IMR-90 (cell line): ENCODE measurements around the gene NISCH. TPM values are rescaled to one million over a fixed set of nuclear protein-coding genes. Genes with fewer than 3 reads are reported as not detected.

Experiments
- ATAC-seq: fragments of 200-7000 bp; cut with Tn5 transposase; 2 replicates; pipeline ENCODE4 v1.9.1; 2020; ENCODE audit warnings: low read depth, mild to moderate bottlenecking, moderate library complexity
- BruUV-seq: library from RNA; stranded (reverse); fragments of 400-500 nt; replicated peaks from 2 replicates; lab custom pipeline; 2021; lab: Mats Ljungman, UMichigan
- CTCF ChIA-PET: fragments of 300-600 bp; formaldehyde crosslinking; extraction: SDS; loops from one replicate; lab custom pipeline; 2021; ENCODE audit warnings: antibody characterized with exemption; lab: Yijun Ruan, JAX
- POLR2A ChIA-PET: fragments of 300-600 bp; sonication (Branson Sonifier 250); formaldehyde crosslinking; loops from one replicate; lab custom pipeline; 2022; ENCODE audit warnings: antibody characterized with exemption; ENCODE audit not compliant: unreplicated experiment; lab: Charles Lee
- DNase-seq: peaks from one replicate; pipeline ENCODE4 v3.0.0; 2013
- H2AFZ ChIP-seq: replicated peaks from 2 replicates; pipeline ENCODE3; 2013; ENCODE audit warnings: low read length, mild to moderate bottlenecking; ENCODE audit not compliant: poor library complexity
- H2AK5ac ChIP-seq: 2 replicates; pipeline ENCODE4 v1.6.1; 2013; ENCODE audit warnings: low read depth, low read length, inconsistent platforms
- H2AK9ac ChIP-seq: replicated peaks from 2 replicates; pipeline ENCODE3; 2013; ENCODE audit warnings: mild to moderate bottlenecking, low read depth, low read length, moderate library complexity; ENCODE audit not compliant: poor library complexity
- H2BK120ac ChIP-seq: 2 replicates; pipeline ENCODE4 v1.6.1; 2013; ENCODE audit warnings: low read depth, low read length, inconsistent platforms
- H2BK15ac ChIP-seq: 3 replicates; pipeline ENCODE4 v1.6.1; 2013; ENCODE audit warnings: low read depth, low read length, inconsistent platforms
- H2BK20ac ChIP-seq: 2 replicates; pipeline ENCODE4 v1.6.1; 2013; ENCODE audit warnings: low read depth, mild to moderate bottlenecking, inconsistent platforms, low read length, moderate library complexity
- H2BK5ac ChIP-seq: 2 replicates; pipeline ENCODE4 v1.6.1; 2013; ENCODE audit warnings: mild to moderate bottlenecking, low read depth, low read length, inconsistent platforms; ENCODE audit not compliant: poor library complexity, severe bottlenecking
- H3K14ac ChIP-seq: replicated peaks from 2 replicates; pipeline ENCODE4 v1.6.1; 2013; ENCODE audit warnings: low read depth, low read length, inconsistent platforms
- H3K18ac ChIP-seq: 2 replicates; pipeline ENCODE4 v1.6.1; 2013; ENCODE audit warnings: low read depth, low read length, control low read depth
- H3K23ac ChIP-seq: 2 replicates; pipeline ENCODE4 v1.6.1; 2013; ENCODE audit warnings: low read depth, low read length, inconsistent platforms
- H3K27ac ChIP-seq: 2 replicates; pipeline ENCODE4 v1.5.1; 2013; ENCODE audit warnings: mild to moderate bottlenecking, control low read depth, low read length; ENCODE audit not compliant: insufficient read depth
- H3K27me3 ChIP-seq: 2 replicates; pipeline ENCODE4 v1.6.1; 2013; ENCODE audit warnings: low read length; ENCODE audit not compliant: control insufficient read depth, insufficient read depth
- H3K36me3 ChIP-seq: 2 replicates; pipeline ENCODE4 v1.6.1; 2013; ENCODE audit warnings: low read length, mixed read lengths; ENCODE audit not compliant: control insufficient read depth, insufficient read depth
- H3K4ac ChIP-seq: 2 replicates; pipeline ENCODE4 v1.6.1; 2013; ENCODE audit warnings: low read depth, low read length, inconsistent platforms
- H3K4me1 ChIP-seq: 2 replicates; pipeline ENCODE4 v1.6.1; 2013; ENCODE audit warnings: low read length, mixed read lengths; ENCODE audit not compliant: control insufficient read depth, insufficient read depth
- H3K4me2 ChIP-seq: 2 replicates; pipeline ENCODE4 v1.6.1; 2013; ENCODE audit warnings: low read depth, mild to moderate bottlenecking, control low read depth, low read length, moderate library complexity
- H3K4me3 ChIP-seq: 2 replicates; pipeline ENCODE4 v1.5.1; 2013; ENCODE audit warnings: low read depth, mild to moderate bottlenecking, control low read depth, low read length, moderate library complexity; ENCODE audit not compliant: insufficient read depth
- H3K56ac ChIP-seq: 2 replicates; pipeline ENCODE4 v1.6.1; 2013; ENCODE audit warnings: low read length, inconsistent platforms; ENCODE audit not compliant: insufficient read depth; ENCODE audit errors: extremely low read depth
- H3K79me1 ChIP-seq, 2 experiments: 2 replicates each; pipeline ENCODE4 v1.6.1; 2013; ENCODE audit warnings: low read length in 2 of 2, inconsistent platforms in 1 of 2, low read depth in 1 of 2
- H3K9ac ChIP-seq: 2 replicates; pipeline ENCODE4 v1.6.1; 2013; ENCODE audit warnings: low read depth, low read length, control low read depth
- H3K9me1 ChIP-seq: 2 replicates; pipeline ENCODE4 v1.6.1; 2013; ENCODE audit warnings: low read length, inconsistent platforms; ENCODE audit not compliant: insufficient read depth
- H3K9me3 ChIP-seq: 2 replicates; pipeline ENCODE4 v1.6.1; 2013; ENCODE audit warnings: low read length; ENCODE audit not compliant: control insufficient read depth, insufficient read depth
- H4K20me1 ChIP-seq: 2 replicates; pipeline ENCODE4 v1.6.1; 2013; ENCODE audit warnings: low read length, inconsistent platforms; ENCODE audit not compliant: insufficient read depth
- H4K5ac ChIP-seq: 2 replicates; pipeline ENCODE4 v1.6.1; 2013; ENCODE audit warnings: mild to moderate bottlenecking, low read depth, low read length, control low read depth
- H4K8ac ChIP-seq, 2 experiments: 2 replicates each; pipeline ENCODE4 v1.6.1; 2013; ENCODE audit warnings: low read depth in 2 of 2, low read length in 2 of 2, control low read depth in 1 of 2, inconsistent platforms in 1 of 2
- H4K91ac ChIP-seq: 2 replicates; pipeline ENCODE4 v1.6.1; 2013; ENCODE audit warnings: low read depth, low read length, inconsistent platforms; ENCODE audit not compliant: insufficient read depth
- MAFK ChIP-seq: IDR thresholded peaks from 2 replicates; pipeline ENCODE4 v1.6.1; 2012; ENCODE audit warnings: low read depth, low read length, improper control_type of control experiment
- NFE2L2 ChIP-seq: fragments of 150-350 bp; IDR thresholded peaks from 2 replicates; pipeline ENCODE4 v1.6.1; 2016; ENCODE audit warnings: low read depth, mild to moderate bottlenecking, low read length
- RFX5 ChIP-seq: IDR thresholded peaks from 2 replicates; pipeline ENCODE4 v1.8.0; 2012; ENCODE audit warnings: low read depth, mild to moderate bottlenecking, low read length, moderate library complexity
- WGBS, 2 experiments: methylation state at CpG; one replicate each; pipeline versions ENCODE4 v1.1.5 to v1.1.7; 2013; ENCODE audit warnings: missing lambda C conversion rate in 2 of 2; ENCODE audit not compliant: insufficient read length in 1 of 2; ENCODE audit errors: extremely low coverage in 2 of 2; 5-methylcytosine and 5-hydroxymethylcytosine counted together
- dilution Hi-C: fragments of 300-500 bp; cut with HindIII; formaldehyde crosslinking; loops from one replicate; pipeline ENCODE4 v1.14.3; 2018; ENCODE audit warnings: low sequenced_read_pairs; ENCODE audit not compliant: unreplicated experiment
- in situ Hi-C: fragments of 300-500 bp; cut with MboI; formaldehyde crosslinking; loops from 3 replicates; pipeline ENCODE4 v1.14.3; 2019; ENCODE audit warnings: low sequenced_read_pairs, inconsistent platforms, mixed read lengths
- intact Hi-C: fragments of 100-400 bp; cut with micrococcal nuclease; formaldehyde crosslinking; loops from 2 replicates; pipeline ENCODE4 v1.10.0; 2022
- polyA plus RNA-seq, 3 experiments: library from polyadenylated mRNA; depleted of rRNA; stranded (reverse); fragments of >200 nt; gene quantifications; 2 replicates each; pipeline ENCODE4 v1.2.3, GENCODE V29; 2012; ENCODE audit warnings: low replicate concordance in 1 of 3
- total RNA-seq: library from RNA; depleted of rRNA; stranded (reverse); fragments of >200 nt; gene quantifications from 2 replicates; pipeline ENCODE4 v1.2.3, GENCODE V29; 2012
- TF ChIP-seq, protein P1 (sequence below): conservative IDR thresholded peaks from 2 replicates; pipeline ENCODE4 v1.5.1; 2012; ENCODE audit warnings: mild to moderate bottlenecking, low read depth, low read length, improper control_type of control experiment
- TF ChIP-seq, protein P2 (sequence below): fragments of 150-350 bp; IDR thresholded peaks from 2 replicates; pipeline ENCODE4 v1.6.1; 2017; ENCODE audit warnings: mild to moderate bottlenecking, antibody characterized with exemption, low read length, low read depth

Gene NISCH
- total and polyA plus RNA-seq, 2 of the 4 experiments (the other 2 are of a cell fraction), result 36.9 to 86.0 TPM

DNA sequence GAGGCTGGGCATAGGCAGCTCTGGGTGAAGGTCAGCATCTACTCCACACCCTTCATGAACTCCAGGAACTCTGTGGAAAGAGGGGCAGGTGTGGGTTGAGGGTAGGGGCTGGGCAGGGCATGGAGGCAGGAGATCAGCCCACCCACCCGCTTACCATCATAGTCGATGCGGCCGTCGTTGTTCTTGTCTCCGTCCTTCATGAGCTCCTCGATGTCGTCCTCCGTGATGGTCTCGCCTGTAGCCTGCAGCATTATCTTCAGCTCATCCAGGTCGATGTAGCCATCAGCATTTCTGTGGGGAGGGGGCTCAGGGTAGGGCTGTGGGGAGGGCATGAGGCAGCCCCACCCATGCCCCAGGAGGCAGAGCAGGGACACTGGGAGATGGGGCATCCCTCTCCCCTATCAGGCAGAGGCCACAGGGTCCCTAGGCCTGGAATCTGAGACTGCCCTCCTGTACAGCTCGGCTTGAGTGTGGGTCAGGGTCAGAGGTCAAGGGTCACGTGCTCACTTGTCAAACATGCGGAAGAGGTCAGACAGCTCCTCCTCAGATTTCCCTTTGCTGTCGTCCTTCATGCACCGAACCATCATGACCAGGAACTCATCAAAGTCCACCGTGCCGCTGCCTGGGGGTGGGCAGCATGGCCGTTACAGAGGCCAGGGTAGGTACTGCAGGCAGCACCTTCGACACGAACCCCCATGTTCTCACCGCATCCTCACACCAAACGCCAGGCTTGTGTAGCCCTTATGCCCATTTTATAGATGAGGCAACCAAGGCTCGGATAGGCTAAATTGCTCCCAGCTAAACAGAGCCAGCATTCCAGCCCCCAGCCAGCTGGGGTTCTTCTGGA is 3.9 kb upstream of the NISCH start:
- H2BK15ac ChIP-seq, result no peak overlapping the region
- in situ Hi-C loops, result no loop called here
- ATAC-seq, result no peak
- H2AK5ac ChIP-seq, result peak overlapping the region; percentile 4; the same call in 1 of the 2 replicates
- no peak overlapping the region for H3K18ac ChIP-seq
- no peak overlapping the region for H3K4ac ChIP-seq
- ChIA-PET POLR2A (no interaction called here), CTCF (no interaction called here)
- no peak overlapping the region for H4K5ac ChIP-seq
- no peak overlapping the region for H2AK9ac ChIP-seq
- BruUV-seq, result no TSS peak
- H3K36me3 ChIP-seq, result no peaks in the 10 kb centered on the region
- H3K27me3 ChIP-seq, result no peaks in the 10 kb centered on the region
- no peak for DNase-seq
- H4K8ac ChIP-seq, result no peak overlapping the region
- H3K9me3 ChIP-seq, result no peaks in the 10 kb centered on the region
- peaks cover 7% of the 10 kb centered on the region for H3K9me1 ChIP-seq
- H4K20me1 ChIP-seq, result peaks cover under 1% of the 10 kb centered on the region
- H3K9ac ChIP-seq, result no peak overlapping the region
- H2AFZ ChIP-seq, result no peak overlapping the region
- no peak overlapping the region for H3K14ac ChIP-seq
- H3K56ac ChIP-seq, result no peak overlapping the region
- 48% methylated on average over 6 of the region's 24 CpGs; no CpG with 5 or more reads in 1 of the 2 experiments for WGBS, 2 experiments
- dilution Hi-C loops, result no loop called here
- H2BK5ac ChIP-seq, result no peak overlapping the region
- intact Hi-C loops, result no loop called here
- H3K4me1 ChIP-seq, result peaks cover 6% of the 10 kb centered on the region
- no peak overlapping the region for H4K91ac ChIP-seq
- H3K27ac ChIP-seq, result no peak overlapping the region
- no peak overlapping the region for H2BK20ac ChIP-seq
- H3K4me2 ChIP-seq, result no peak overlapping the region
- peaks cover 5 to 12% of the 10 kb centered on the region in 2 experiments; a peak in 3 of 4 replicates for H3K79me1 ChIP-seq
- H3K4me3 ChIP-seq, result no peak overlapping the region
- no peak overlapping the region for H2BK120ac ChIP-seq
- TF ChIP-seq, protein P1, sequence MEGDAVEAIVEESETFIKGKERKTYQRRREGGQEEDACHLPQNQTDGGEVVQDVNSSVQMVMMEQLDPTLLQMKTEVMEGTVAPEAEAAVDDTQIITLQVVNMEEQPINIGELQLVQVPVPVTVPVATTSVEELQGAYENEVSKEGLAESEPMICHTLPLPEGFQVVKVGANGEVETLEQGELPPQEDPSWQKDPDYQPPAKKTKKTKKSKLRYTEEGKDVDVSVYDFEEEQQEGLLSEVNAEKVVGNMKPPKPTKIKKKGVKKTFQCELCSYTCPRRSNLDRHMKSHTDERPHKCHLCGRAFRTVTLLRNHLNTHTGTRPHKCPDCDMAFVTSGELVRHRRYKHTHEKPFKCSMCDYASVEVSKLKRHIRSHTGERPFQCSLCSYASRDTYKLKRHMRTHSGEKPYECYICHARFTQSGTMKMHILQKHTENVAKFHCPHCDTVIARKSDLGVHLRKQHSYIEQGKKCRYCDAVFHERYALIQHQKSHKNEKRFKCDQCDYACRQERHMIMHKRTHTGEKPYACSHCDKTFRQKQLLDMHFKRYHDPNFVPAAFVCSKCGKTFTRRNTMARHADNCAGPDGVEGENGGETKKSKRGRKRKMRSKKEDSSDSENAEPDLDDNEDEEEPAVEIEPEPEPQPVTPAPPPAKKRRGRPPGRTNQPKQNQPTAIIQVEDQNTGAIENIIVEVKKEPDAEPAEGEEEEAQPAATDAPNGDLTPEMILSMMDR, result 0 out of 2 replicates have a peak, but pooled peaks have one; percentile 6
- no peak for TF ChIP-seq RFX5
- no peak for TF ChIP-seq NFE2L2
- TF ChIP-seq MAFK, result no peak
- TF ChIP-seq, protein P2, sequence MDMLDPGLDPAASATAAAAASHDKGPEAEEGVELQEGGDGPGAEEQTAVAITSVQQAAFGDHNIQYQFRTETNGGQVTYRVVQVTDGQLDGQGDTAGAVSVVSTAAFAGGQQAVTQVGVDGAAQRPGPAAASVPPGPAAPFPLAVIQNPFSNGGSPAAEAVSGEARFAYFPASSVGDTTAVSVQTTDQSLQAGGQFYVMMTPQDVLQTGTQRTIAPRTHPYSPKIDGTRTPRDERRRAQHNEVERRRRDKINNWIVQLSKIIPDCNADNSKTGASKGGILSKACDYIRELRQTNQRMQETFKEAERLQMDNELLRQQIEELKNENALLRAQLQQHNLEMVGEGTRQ, result no peak
- no peak overlapping the region for H3K23ac ChIP-seq
